PC-9 (cell line): ENCODE data around the gene FAM180B.

Experiments used
- CTCF ChIP-seq: fragments of 200-600 bp; sonication (generic); conservative IDR thresholded peaks from 2 replicates; pipeline ENCODE4 v1.6.1; 2017; ENCODE audit warnings: mixed run types, antibody characterized with exemption, mild to moderate bottlenecking, moderate library complexity
- EZH2 ChIP-seq: fragments of 200-600 bp; sonication (generic); IDR thresholded peaks from 2 replicates; pipeline ENCODE4 v1.8.0; 2017; ENCODE audit warnings: antibody characterized with exemption, low read depth

DNA sequence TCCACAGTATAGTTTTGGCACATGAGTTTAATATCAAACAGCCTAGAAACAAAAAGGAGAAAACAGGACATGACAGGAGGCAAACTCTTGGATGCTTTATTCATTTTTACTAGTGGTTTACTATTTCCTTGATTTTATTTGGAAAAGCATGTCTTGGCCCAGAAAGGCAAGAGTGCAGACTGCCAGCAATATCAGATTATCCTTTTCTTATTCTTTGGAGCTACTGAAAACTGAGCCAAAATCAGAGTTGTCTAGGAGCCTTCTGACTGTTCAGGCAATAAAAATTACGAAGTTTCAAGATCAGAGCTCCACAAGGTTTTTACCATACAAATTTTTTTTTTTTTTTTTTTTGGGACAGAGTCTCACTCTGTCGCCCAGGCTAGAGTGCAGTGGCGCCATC is 49.6 kb upstream of the FAM180B start:
- TF ChIP-seq EZH2, result no peak
- no peak for TF ChIP-seq CTCF
